ENCODE measurements around the gene ATP6V1B1.

Gene ATP6V1B1

GRCh38 chr2:70926042-70926441, 9.7 kb upstream of the ATP6V1B1 start:
- no peak for DNase-seq (ENCODE audit: low read depth in 2 of 2, low spot score in 1 of 2)

DNA sequence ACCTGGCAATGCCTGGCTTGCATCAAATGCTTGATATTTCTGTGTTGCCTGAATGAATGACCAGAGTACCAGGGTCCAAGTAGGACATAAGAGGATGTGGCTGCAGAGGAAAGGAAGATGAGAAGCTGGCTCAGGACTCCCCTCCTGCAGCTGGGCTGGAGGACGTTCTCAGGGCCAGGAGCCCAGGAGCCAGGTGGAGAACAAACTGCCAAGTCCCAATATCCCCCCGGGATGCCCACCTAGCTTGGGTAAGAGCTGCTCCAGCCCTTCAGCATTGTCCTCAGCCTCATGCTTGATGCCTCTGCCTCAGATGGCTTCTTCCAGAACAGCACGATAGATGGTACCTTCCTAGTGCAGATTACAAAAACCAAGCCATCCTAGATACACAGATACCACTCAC, 8.6 kb upstream of the ATP6V1B1 start:
- DNase-seq (ENCODE audit: low read depth in 2 of 2, low spot score in 1 of 2) = no peak

- DNase-seq (ENCODE audit: low read depth in 2 of 2, low spot score in 1 of 2) = no peak
Measured at GRCh38 chr2:70927641-70928040, 8.1 kb upstream of the ATP6V1B1 start.

GRCh38 chr2:70928366-70928765, 7.3 kb upstream of the ATP6V1B1 start:
- no peak for DNase-seq (ENCODE audit: low read depth in 2 of 2, low spot score in 1 of 2)

GRCh38 chr2:70930371-70931329, 5.0 kb upstream of the ATP6V1B1 start:
- DNase-seq (ENCODE audit: low read depth in 2 of 2, low spot score in 1 of 2) = no peak

GRCh38 chr2:70931376-70932000, 4.2 kb upstream of the ATP6V1B1 start:
- DNase-seq (ENCODE audit: low read depth in 2 of 2, low spot score in 1 of 2) = no peak

- no peak for DNase-seq (ENCODE audit: low read depth in 2 of 2, low spot score in 1 of 2)
Measured at GRCh38 chr2:70932631-70933230, 3.0 kb upstream of the ATP6V1B1 start.

DNA sequence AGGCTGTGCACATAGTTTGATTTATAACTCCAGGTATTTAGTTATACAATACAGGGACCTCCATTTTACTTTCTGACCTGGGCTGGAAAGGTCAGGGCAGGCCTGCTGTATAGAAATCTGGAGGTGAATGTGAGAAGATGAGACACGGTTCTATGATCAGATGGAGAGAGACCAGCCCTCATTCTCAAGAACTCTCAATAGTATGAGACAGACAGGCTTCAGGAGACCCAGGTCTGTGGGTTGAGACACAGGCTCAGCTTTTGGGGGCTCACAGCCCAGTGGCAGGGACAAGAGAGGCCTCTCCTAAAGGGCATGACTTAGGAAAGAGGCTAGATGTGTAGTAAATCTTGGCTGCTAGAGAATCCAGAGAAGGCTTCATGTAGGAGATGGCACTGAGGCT, 719 bp upstream of the ATP6V1B1 start:
- no peak for DNase-seq (ENCODE audit: low read depth in 2 of 2, low spot score in 1 of 2)

DNA sequence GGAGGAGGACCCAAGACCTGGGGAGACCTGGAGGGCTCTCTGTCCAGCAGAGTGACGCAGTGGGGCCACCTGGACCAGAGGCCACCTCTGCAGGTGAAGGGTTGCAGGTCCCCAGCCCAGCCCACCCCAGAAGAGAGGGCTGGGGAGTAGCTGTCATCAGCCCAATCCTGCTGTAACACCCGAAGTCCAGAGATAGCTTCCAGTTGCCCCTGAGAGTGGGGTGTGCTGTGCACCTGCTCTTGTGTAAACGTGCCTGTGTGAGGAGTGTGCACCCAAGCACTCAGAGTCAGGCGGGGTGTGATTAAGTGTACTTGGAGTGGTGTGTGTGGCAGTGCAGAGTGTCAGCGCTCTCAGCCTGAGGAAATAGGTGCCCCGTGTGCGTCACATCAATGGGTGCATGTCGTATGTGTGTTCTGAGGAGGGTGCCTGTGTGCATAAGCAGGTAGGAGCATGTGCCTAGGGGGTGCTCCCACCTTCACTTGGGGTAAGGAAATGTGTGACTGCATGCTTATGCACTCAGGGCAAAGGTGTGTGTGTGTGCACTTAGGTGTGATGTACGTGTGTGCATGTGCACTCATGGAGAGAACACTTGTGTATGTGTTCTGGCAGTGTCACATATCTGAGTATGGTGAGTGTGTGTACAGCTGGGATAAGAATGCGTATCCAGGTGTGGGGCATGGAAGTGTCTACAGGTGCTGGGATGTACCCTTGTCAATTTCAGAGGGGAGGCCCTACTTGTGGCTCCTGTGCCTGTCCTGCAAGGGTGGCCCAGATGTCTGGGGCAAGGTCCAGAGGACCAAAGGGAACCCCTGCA, 672 bp downstream of the ATP6V1B1 start:
- no peak for DNase-seq (ENCODE audit: low read depth in 2 of 2, low spot score in 1 of 2)

DNA sequence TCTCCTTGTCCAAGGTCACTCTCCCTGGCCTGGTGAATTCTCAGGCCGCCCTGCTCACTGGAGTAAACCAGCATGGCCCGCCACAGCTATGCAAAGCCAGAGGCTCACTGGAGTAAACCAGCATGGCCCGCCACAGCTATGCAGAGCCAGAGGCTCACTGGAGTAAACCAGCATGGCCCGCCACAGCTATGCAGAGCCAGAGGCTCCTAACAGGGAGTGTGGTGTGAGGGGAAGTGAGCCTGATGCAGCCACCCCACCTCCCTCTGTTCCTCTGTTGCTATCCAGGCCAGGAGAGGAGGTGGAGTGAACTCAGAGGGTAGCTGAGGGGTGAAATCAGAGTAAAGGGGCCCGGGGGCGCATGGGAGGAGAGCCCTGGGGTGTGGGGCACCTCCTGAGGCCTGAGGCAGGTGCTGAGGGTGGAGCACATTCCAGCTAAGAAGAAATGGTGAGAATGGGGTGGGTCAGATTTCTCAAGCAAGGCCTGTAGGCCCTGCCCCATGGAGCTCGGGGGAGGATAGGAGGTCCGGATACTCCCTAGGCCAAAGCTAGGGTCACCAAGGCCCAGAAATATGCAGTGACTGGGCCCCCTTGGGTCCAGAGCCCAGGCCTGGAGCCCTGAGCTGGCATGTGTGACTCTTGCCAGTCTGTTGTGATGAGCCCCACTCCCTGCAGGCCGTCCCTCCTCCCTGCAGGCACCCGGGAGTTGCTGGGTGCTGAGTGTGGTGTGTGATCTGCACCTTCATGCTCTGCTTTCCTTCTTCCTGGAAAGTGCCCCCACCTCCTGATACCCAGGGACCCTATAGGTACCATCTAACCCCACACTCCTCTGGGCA, 1.5 kb downstream of the ATP6V1B1 start:
- DNase-seq (ENCODE audit: low read depth in 2 of 2, low spot score in 1 of 2) = no peak

DNA sequence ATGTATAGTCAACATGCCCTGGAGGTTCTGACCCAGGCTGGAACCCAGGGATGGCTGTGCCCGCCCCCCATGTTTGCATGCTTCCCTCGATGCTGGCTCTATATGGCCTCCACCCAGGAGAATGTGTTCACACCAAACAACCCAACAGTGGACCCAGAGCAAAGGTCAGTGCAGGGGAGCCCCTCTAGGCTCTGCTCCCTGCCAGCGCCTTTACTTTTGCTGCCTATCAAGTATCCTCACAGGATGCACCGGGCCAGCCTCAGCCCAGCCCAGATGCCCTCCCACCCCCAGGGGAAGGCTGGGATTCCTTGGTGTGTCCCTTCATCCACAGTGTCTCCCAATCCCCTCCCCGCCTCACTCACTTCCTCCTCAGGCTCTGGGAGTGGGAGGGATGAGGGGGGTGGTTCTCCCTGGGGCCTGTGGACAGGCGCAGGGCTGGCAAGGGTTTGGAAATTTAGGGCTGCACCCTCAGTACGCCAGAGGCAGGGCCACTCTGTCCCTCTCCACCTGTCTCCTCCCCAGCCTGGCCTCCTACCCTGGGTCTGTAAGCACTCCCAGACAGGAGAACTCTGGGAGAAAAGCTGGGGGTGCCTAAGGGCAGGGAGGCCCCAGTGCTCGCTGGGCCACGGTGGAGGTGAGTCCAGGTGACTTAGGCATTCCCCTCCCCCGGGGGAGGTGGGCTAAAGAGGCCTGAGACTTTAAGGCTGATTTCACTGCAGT, 2.3 kb downstream of the ATP6V1B1 start:
- no peak for DNase-seq (ENCODE audit: low read depth in 2 of 2, low spot score in 1 of 2)

GRCh38 chr2:70938586-70938950, 2.9 kb downstream of the ATP6V1B1 start:
- DNase-seq (ENCODE audit: low read depth in 2 of 2, low spot score in 1 of 2) = no peak

DNA sequence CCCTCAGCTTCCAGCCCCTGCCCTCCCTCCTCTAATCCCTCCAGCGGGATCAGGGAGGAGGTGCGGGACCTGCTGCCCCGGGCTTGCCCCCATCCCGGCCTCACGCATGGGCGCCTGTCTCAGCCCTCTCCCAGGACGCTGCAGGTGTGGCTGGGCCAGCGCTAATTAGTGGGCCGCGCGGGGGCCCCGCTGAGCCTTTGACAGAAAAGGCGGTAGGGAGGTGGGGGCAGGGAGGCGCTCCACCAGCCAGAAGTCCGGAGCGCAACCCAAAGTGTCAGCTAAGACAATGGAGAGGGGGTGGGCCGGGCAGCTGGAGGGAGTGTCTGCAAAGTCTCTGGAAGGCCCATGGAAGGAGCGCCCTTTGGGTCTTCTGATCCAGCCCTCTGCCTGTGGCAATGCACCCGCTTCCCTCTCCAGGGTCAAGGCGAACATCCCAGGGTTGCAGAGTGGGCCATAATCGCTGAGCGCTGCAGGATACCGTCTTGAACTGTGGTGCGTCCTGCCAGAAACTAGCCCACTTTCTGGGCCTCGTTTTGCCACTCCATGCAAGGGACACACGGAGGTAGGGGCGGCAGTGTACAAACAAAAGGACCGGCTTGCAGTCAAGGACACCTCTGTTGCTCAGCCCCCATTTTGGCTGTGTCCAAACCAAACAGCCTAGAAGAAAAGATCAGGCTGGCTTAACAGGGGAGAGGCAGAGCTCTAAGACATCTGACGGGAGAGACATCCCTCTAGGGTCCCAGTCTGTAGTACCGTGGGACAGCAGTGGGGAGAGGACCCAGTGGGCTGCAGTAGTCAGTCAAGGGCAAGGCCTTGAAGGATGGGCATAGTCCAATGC, 3.5 kb downstream of the ATP6V1B1 start:
- DNase-seq (ENCODE audit: low read depth in 2 of 2, low spot score in 1 of 2) = no peak

GRCh38 chr2:70939839-70940580, 4.3 kb downstream of the ATP6V1B1 start:
- DNase-seq (ENCODE audit: low read depth in 2 of 2, low spot score in 1 of 2) = no peak

DNA sequence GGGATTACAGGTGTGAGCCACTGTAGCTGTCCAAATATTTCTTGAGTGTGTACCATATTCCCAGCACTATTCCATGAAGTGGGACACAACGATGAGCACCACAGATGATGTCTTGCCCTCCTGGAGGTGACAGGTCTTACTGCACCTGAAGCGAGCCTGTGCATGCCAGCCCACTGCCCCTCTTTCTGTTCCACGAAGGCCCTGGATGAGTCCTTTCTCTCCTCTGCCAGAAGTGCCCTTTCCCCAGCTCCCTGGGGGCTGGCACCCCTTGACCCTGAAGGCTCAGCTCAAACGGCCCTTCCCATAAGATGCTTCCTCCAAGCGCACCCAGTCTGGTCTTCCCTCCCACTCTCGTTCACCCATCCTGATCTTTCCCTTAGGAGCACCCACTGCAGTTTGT, 5.5 kb downstream of the ATP6V1B1 start:
- DNase-seq (ENCODE audit: low read depth in 2 of 2, low spot score in 1 of 2) = no peak

- no peak for DNase-seq (ENCODE audit: low read depth in 2 of 2, low spot score in 1 of 2)
Measured at GRCh38 chr2:70941701-70942100, 6.0 kb downstream of the ATP6V1B1 start.

DNA sequence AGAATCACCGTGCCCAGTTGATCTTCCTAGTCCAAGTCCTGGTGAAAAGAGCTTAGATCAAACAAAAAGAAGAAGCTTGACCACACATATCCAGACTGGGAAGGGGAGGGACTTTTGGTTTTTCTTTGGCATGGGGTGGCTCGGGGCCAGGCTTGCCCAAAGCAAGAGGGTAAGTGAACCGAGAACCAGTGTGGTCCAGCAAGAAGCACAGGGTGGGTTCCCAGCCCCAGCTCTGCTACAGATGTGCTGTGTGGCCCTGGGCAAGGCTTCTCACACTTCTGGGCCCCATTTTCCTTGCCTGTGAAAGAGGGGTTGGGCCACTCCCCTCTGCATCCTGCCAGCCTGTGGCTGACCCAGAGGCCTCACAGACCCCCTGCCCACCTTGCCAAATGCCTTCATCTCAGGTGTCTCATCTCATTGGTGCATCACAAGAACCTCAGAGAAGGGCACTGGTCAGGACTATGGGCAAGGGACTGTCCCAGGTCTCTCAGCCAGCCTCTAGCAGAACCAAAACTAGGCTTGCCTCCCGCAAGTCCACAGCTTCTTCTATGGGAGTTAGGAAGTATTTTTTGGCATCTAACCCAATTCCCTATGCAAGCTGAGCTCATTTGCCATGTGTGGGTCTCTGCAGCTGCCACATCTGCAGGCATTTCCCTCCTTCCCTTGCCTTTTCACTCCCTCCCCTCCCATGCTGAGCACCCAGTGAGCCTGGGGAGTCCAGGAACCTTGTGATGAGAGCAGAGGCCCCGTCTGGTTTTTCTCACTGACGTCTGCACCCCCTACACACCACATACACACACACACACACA, 6.9 kb downstream of the ATP6V1B1 start:
- DNase-seq (ENCODE audit: low read depth in 2 of 2, low spot score in 1 of 2) = no peak
